GM21528 (cell line): ENCODE data around the gene CDX1.
A peak's percentile ranks its signal among the peaks of the same experiment; 100 is the strongest.

Experiments used
- ATAC-seq: cut with Tn5 transposase; IDR thresholded peaks from one replicate; pipeline ENCODE4 v1.9.1; 2021; ENCODE audit warnings: mild to moderate bottlenecking, moderate library complexity; ENCODE audit not compliant: unreplicated experiment, low FRiP score

The CDX1 gene

GRCh38 chr5:150166650-150167511 lies at the start of gene CDX1:
CDX1 (plus strand) TSS chr5:150166778; CDS start chr5:150166877, 99 bp downstream.
- ATAC-seq: no peak

GRCh38 chr5:150117945-150118560 lies 48.5 kb upstream of the CDX1 start:
- no peak for ATAC-seq

GRCh38 chr5:150118561-150119229 lies 47.9 kb upstream of the CDX1 start:
- ATAC-seq: no peak

- no peak for ATAC-seq
Measured at GRCh38 chr5:150119421-150120061, 47.0 kb upstream of the CDX1 start.

- no peak for ATAC-seq
Measured at GRCh38 chr5:150120062-150120441, 46.5 kb upstream of the CDX1 start.

GRCh38 chr5:150120617-150121447 lies 45.7 kb upstream of the CDX1 start:
- ATAC-seq: no peak

GRCh38 chr5:150121448-150122157 lies 45.0 kb upstream of the CDX1 start:
- no peak for ATAC-seq

- no peak for ATAC-seq
Measured at GRCh38 chr5:150122158-150122510, 44.4 kb upstream of the CDX1 start.

GRCh38 chr5:150122536-150123481 lies 43.8 kb upstream of the CDX1 start:
- ATAC-seq: no peak

GRCh38 chr5:150123542-150123941 lies 43.0 kb upstream of the CDX1 start:
- no peak for ATAC-seq

- no peak for ATAC-seq
Measured at GRCh38 chr5:150124111-150124557, 42.4 kb upstream of the CDX1 start.

GRCh38 chr5:150124596-150124995 lies 42.0 kb upstream of the CDX1 start:
- no peak for ATAC-seq

GRCh38 chr5:150125334-150125733 lies 41.2 kb upstream of the CDX1 start:
- ATAC-seq: no peak

GRCh38 chr5:150126199-150126920 lies 40.2 kb upstream of the CDX1 start:
- no peak for ATAC-seq

GRCh38 chr5:150126921-150127265 lies 39.7 kb upstream of the CDX1 start:
- no peak for ATAC-seq

- ATAC-seq: no peak
Measured at GRCh38 chr5:150129454-150129812, 37.1 kb upstream of the CDX1 start.

GRCh38 chr5:150129813-150130492 lies 36.6 kb upstream of the CDX1 start:
- peak; percentile 63 for ATAC-seq
